ENCODE data around the gene IL25.

The IL25 gene

GRCh38 chr14:23372509-23372908 lies at the start of gene IL25:
Gene IL25 (plus strand): TSS chr14:23372809.
- TF ChIP-seq CTCF (IDR thresholded peaks at IDR 0.05; ENCODE audit: low read length) (no peak), EZH2 (IDR thresholded peaks at IDR 0.05; ENCODE audit: borderline replicate concordance, low read length) (no peak)
- Histone ChIP-seq H3F3A (ENCODE audit: insufficient read depth, low read length) (no peaks in the 10 kb centered on the region), H4K20me1 (ENCODE audit: insufficient read depth, low read length) (no peaks in the 10 kb centered on the region), H3K27ac (ENCODE audit: low read depth, low read length, poor library complexity, severe bottlenecking) (no peak within 1 kb of the TSS), H3K79me2 (ENCODE audit: insufficient read depth, low read length) (no peaks in the 10 kb centered on the region), H3K9me3 (ENCODE audit: low read length) (no peaks in the 10 kb centered on the region), H3K4me3 (ENCODE audit: low read depth, low read length, poor library complexity, severe bottlenecking) (no peak within 1 kb of the TSS), H3K9me2 (ENCODE audit: low read depth, low read length) (no peaks in the 10 kb centered on the region), H3K27me3 (ENCODE audit: insufficient read depth, low read length) (no peaks in the 10 kb centered on the region; the same call in 1 of the 2 replicates), H3K4me1 (ENCODE audit: insufficient read depth, low read length, severe bottlenecking) (no peaks in the 10 kb centered on the region), H3K36me3 (ENCODE audit: insufficient read depth, low read length) (no peaks in the 10 kb centered on the region), H3K4me2 (ENCODE audit: low read length) (no peak within 1 kb of the TSS), H3K9ac (ENCODE audit: low read length) (no peak within 1 kb of the TSS), H2AFZ (ENCODE audit: low read length) (no peak within 1 kb of the TSS)

GRCh38 chr14:23323838-23324454 lies 48.7 kb upstream of the IL25 start:
- H2AFZ ChIP-seq (ENCODE audit: low read length), result no peak overlapping the region
- TF ChIP-seq CTCF (IDR thresholded peaks at IDR 0.05; ENCODE audit: low read length) (no peak), EZH2 (IDR thresholded peaks at IDR 0.05; ENCODE audit: borderline replicate concordance, low read length) (no peak)
- no peaks in the 10 kb centered on the region for H3F3A ChIP-seq (ENCODE audit: insufficient read depth, low read length)
- H3K27me3 ChIP-seq (ENCODE audit: insufficient read depth, low read length), result no peaks in the 10 kb centered on the region
- H3K27ac ChIP-seq (ENCODE audit: low read depth, low read length, poor library complexity, severe bottlenecking), result no peak overlapping the region
- no peaks in the 10 kb centered on the region for H3K9me2 ChIP-seq (ENCODE audit: low read depth, low read length)
- H3K4me3 ChIP-seq (ENCODE audit: low read depth, low read length, poor library complexity, severe bottlenecking), result no peak overlapping the region
- H3K9me3 ChIP-seq (ENCODE audit: low read length), result no peaks in the 10 kb centered on the region
- no peak overlapping the region for H3K9ac ChIP-seq (ENCODE audit: low read length)
- H3K79me2 ChIP-seq (ENCODE audit: insufficient read depth, low read length), result peaks cover 12% of the 10 kb centered on the region
- no peak overlapping the region for H3K4me2 ChIP-seq (ENCODE audit: low read length)
- peaks cover 41% of the 10 kb centered on the region for H3K36me3 ChIP-seq (ENCODE audit: insufficient read depth, low read length)
- peaks cover 22% of the 10 kb centered on the region for H3K4me1 ChIP-seq (ENCODE audit: insufficient read depth, low read length, severe bottlenecking)
- no peaks in the 10 kb centered on the region for H4K20me1 ChIP-seq (ENCODE audit: insufficient read depth, low read length)

GRCh38 chr14:23324455-23324846 lies 48.2 kb upstream of the IL25 start:
- Histone ChIP-seq H3K36me3 (ENCODE audit: insufficient read depth, low read length) (peaks cover 41% of the 10 kb centered on the region), H3F3A (ENCODE audit: insufficient read depth, low read length) (no peaks in the 10 kb centered on the region), H3K9me3 (ENCODE audit: low read length) (no peaks in the 10 kb centered on the region), H3K4me2 (ENCODE audit: low read length) (no peak overlapping the region), H3K79me2 (ENCODE audit: insufficient read depth, low read length) (peaks cover 12% of the 10 kb centered on the region), H3K27ac (ENCODE audit: low read depth, low read length, poor library complexity, severe bottlenecking) (no peak overlapping the region), H3K27me3 (ENCODE audit: insufficient read depth, low read length) (no peaks in the 10 kb centered on the region), H3K4me1 (ENCODE audit: insufficient read depth, low read length, severe bottlenecking) (peaks cover 22% of the 10 kb centered on the region), H3K4me3 (ENCODE audit: low read depth, low read length, poor library complexity, severe bottlenecking) (no peak overlapping the region), H4K20me1 (ENCODE audit: insufficient read depth, low read length) (no peaks in the 10 kb centered on the region), H3K9me2 (ENCODE audit: low read depth, low read length) (no peaks in the 10 kb centered on the region), H2AFZ (ENCODE audit: low read length) (no peak overlapping the region), H3K9ac (ENCODE audit: low read length) (no peak overlapping the region)
- TF ChIP-seq EZH2 (IDR thresholded peaks at IDR 0.05; ENCODE audit: borderline replicate concordance, low read length), result no peak
- no peak for TF ChIP-seq CTCF (IDR thresholded peaks at IDR 0.05; ENCODE audit: low read length)

Measured in OCI-LY1 (cell line).